SW480 (cell line): ENCODE data around the gene PTPRE.
A peak's percentile ranks its signal among the peaks of the same experiment; 100 is the strongest.
"Not testable (repeated sequence)": the region's sequence is repeated elsewhere in the genome, so short reads cannot be mapped to it uniquely, and the experiment has no call there.

Experiments
- DNase-seq: peaks from one replicate; pipeline ENCODE4 v3.0.0-alpha.2; 2016; ENCODE audit warnings: low spot score

The PTPRE gene

GRCh38 chr10:128072941-128073645 lies 166.2 kb downstream of the PTPRE start:
- DNase-seq, result no peak

- DNase-seq, result no peak
Measured at GRCh38 chr10:128073890-128074289, 167.0 kb downstream of the PTPRE start.

DNA sequence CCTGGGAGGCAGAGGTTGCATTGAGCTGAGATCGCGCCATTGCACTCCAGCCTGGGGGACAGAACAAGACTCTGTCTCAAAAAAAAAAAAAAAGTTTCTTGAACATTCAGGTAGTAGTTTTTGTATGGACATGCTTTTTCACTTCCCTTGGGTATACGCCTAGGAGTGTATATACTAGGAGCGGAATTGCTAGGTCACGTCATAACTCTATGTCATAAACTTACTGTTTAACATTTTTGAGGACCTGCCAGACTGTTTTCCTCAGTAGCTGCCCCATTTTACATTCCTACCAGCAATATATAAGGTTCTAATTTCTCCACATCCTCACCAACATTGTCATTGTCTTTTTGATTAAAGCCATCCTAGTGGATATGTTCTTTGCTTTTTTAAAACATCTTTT lies 167.7 kb downstream of the PTPRE start:
- DNase-seq, result no peak

DNA sequence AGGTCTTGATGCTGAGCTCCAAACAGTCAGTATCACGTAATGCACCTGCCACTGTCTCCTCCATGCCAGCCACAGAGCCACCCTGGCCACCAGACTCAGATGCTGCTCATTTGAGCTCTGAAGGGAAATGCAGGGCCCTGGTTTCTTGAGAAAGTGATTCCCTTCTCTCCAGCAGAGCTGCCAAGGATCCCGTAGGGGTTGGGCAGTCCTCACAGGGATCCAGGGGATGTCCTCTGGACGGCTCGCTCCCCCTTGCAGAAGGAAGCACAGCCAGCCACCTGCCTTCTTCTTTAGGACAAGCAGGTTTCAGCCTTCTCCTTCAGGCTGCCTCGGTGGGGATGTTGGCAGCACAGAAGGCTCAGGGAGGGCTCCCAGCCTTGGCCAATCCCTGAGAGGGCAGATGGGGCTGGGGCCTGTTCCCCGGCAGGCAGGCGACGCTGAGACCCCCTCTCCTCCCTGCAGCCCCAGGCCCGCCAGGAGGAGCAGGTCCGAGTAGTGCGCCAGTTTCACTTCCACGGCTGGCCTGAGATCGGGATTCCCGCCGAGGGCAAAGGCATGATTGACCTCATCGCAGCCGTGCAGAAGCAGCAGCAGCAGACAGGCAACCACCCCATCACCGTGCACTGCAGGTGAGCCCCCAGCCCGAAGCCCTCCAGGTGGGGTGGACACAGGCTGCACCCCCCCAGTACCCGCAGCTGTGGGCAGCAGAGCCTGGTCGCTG lies 170.4 kb downstream of the PTPRE start:
- DNase-seq, result no peak

GRCh38 chr10:128078136-128078969 lies 171.4 kb downstream of the PTPRE start:
- no peak for DNase-seq

- no peak for DNase-seq
Measured at GRCh38 chr10:128080231-128080630, 173.3 kb downstream of the PTPRE start.

DNA sequence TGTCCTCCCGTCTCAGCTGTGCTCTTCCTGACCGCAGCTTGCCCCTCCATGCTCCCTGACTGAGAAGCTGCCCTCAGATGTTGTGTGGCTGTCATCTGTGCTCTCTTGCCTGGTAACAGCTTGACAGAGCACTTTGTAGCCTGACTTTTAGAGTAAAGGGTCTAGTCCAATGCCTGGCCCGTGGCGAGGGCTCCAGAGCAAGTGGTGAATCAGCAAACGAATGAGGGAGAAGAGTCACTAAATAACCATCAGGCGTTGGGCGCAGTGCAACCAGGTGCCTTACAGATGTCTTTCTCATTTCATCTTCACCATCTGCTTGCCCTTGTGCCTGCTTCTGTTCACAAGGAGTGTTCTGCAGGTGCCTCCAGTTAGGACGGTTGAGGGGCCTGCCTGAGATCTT lies 173.7 kb downstream of the PTPRE start:
- DNase-seq, result no peak

- no peak for DNase-seq
Measured at GRCh38 chr10:128081222-128081621, 174.3 kb downstream of the PTPRE start.

- DNase-seq, result no peak
Measured at GRCh38 chr10:128081720-128082119, 174.8 kb downstream of the PTPRE start.

DNA sequence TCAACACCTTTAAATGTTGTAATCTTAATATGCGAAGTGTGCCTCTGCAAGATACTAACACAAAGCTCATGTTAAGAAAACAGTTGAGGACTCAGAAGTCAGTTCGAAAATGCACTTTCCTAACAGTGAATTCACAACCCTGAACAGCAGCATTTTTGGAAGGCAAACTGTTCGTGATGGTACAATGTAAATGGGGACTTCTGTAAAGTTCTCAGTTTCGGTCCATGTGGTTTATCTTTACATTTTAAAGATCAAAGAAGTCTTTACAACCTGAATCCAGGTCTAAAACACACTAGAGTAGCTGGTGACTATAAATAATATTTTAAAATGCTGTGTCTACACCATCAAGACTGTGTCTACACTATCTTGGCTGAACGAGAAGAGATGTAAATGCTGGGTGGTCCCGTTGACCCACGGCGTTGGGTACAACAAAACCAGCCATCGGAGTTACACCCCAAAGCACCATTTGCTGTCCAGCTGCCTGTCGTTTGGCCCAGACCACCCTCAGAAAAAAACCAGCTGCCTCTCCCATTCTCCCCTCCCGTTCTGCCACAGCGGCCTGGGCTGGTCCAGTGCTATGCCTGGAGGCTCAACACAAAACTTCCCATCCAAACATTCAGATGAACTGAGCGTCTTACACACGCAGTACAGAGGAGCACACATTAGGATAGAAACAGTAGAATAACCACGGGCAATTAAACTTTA lies 176.4 kb downstream of the PTPRE start:
- no peak for DNase-seq

DNA sequence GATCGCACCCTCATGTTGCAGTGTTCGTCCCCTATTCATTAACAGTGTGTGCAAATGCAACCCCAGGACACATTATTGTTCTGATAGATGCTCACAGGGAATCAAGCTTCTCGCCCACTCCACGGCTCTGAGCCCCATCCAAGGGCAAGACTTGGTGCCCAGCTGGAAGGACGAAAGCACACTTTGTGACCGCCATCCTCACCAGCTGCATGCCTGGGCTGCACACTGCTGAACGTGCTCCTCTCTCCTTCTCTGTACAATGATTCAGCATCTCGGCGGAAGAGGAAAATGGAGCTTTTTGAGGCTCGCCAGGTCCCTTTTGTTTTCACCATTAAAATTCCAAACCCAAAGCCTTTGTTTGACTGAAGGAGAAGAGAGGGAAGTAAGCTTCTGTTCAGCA lies 177.5 kb downstream of the PTPRE start:
- DNase-seq, result no peak

DNA sequence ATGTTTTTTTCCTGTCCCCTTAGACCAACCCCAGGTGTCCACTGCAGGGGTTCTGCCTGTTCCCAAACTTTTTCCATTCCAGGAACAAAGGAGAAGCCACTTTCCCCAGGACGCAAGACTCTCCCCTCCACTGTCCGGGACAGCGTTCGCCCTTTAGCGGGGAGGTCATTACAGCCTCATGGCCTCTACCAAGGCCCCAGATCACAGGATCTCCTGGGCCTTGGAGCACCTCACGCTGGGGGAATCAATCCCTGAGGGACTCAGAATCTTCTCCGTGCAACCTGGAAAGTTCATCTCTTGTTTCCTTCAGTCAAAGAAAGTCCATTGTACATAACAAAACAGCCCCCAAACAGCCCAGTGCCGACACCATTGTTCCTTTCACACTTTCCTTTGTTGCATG lies 178.1 kb downstream of the PTPRE start:
- DNase-seq, result no peak

DNA sequence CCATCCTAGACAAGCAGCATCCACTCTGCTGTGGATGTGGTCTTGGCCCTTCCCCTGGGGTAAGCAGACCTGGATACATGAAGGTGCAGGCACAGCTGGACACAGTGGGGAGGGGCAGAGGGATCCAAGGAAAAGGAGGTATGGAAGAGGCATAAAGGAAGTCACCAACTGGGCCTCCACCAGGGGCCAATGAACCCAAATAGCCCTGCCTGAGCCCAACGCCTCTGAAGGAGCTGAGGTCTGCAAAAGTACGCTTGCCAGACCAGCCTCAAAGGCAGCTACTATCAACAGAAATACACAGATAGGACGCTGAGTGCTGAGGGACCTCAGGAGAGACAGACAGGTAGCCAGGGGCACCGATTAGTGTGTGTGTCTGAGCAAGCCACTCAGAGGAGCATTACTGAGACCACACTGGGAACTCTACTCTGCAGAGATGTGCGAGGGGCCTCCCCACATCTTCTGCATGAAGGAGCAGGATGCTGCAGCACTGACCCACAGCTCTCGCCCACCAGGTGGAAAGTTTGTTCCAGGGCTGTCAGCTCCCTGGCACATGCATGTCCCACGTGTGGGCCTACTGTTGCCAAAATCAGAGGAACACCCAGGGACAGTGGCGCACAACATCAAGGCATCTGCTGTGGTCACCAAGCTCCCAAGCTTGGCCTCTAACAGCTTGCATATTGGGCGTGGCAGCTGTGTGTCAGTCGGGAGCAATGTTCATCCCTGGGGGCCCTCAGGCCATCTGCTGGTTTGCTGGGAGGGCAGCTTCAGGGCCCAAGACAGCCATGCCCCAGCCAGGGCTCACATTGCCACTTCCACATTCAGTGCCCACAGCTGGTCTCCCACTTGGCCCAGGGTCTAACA lies 179.3 kb downstream of the PTPRE start:
- peak; percentile 67 for DNase-seq

DNA sequence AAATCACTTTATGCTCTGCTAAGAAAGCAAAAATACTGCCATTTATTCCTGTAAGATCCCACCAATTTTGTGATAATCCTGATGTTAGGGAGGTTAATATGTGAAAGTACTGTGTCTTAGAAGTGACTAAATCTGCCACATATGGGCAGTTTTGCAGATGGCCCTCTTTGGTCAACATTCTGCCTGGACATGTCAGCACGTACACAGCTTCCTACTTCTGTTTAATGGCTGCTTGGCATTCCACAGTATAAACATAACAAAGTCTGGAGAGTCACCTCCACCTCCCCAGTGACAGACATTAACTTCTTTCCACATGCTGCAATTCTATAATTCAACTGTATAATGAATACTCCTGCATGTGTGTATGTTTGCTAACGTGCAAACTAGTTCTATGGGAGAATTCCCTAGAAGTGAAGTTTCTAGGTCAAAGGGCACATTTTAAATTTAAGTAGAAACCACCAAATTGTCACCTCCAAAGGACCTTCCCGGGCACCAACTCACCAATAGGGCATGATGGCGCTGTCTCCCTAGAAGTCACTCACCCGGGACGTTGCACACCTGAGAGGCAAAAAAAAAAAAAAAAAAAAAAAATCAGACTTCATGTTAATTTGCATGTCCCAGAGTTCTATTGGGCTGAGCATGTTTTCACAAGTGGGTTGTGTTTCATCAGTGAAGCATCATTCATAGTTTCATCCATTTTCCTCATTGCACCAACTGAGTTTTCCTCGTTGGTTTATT lies 180.4 kb downstream of the PTPRE start:
- DNase-seq, result no peak

GRCh38 chr10:128087884-128088709 lies 181.2 kb downstream of the PTPRE start:
- peak; percentile 54 for DNase-seq

DNA sequence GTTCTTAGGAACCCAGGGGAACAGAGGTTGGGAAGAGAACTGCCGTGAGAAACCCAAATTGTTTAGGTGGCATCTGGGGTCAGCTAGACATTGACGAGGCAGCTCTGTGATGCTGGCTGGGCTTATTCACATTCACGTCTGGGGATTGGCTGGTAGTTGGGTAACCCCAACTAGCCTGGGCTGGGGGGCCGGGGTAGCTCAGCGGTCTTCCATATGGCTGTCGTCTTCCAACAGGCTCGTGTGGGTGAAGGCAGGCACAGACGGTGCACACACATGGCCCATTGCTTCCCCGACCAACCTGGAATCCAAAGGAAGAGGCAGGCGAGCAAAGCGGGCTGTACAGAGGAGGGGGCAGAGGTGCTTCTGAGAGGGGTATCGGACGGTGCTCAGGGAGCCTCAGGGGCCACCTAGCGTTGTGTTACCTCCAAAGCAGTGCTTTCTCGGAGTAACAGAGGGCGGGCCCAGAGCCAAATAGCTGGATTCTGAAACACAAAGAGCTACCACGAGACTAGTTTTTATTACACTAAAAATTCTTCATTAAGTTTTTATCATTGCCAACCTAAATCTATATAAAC lies 184.8 kb downstream of the PTPRE start:
- no peak for DNase-seq

GRCh38 chr10:128092454-128092853 lies 185.6 kb downstream of the PTPRE start:
- DNase-seq, result no peak

GRCh38 chr10:128094596-128094995 lies 187.7 kb downstream of the PTPRE start:
- not testable (repeated sequence) for DNase-seq

DNA sequence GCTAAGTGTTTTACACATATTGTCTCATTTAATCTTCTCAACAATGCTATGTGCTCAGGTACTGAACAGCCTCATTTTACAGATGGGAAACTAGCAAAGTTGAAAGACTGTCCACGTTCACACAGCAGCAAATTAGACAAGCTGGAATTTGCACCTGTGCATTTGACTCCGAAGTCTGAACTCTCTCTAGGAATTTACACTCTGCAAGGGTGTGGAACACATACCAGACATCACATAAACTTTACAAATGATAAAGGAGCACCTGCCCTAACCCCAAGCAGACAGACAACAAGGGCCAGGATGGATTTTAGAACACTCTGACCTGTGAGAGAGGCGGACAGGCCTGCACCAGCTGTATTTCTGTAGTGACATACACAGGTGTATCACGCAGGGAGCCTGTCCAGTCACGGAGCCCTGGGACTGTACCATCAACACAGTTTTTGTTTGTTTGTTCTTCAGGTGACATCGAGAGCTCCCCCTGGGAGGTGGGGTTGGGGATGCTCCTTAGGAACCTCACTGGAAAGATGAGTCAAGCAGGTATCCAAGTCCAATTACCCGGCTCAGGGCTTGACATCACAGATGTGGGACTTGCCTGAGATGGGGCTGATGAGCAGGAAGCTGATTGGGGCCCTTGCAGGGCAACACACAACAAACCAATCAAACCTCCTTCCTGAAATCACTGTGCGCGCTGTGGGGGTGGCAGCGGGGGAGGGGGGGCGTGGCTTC lies 188.3 kb downstream of the PTPRE start:
- peak; percentile 60 for DNase-seq
